H9 (cell line): ENCODE measurements around the gene GDPGP1. TPM values are rescaled to one million over a fixed set of nuclear protein-coding genes. Genes with fewer than 3 reads are reported as not detected.

Experiments used
- DNase-seq: peaks from one replicate; pipeline ENCODE4 v3.0.0-alpha.2; 2017
- H2AFZ ChIP-seq: one replicate; pipeline ENCODE4 v1.6.1; 2013; ENCODE audit warnings: mild to moderate bottlenecking, low read length, control low read depth, moderate library complexity
- H2AK5ac ChIP-seq: 2 replicates; pipeline ENCODE4 v1.6.1; 2013; ENCODE audit warnings: low read length, control low read depth, mixed read lengths; ENCODE audit not compliant: insufficient read length
- H2BK120ac ChIP-seq: one replicate; pipeline ENCODE4 v1.6.1; 2013; ENCODE audit warnings: low read depth, mild to moderate bottlenecking, low read length, control low read depth, inconsistent platforms; ENCODE audit not compliant: poor library complexity, severe bottlenecking
- H2BK12ac ChIP-seq: 2 replicates; pipeline ENCODE4 v1.6.1; 2013; ENCODE audit warnings: low read length, control low read depth, mixed read lengths, low read depth; ENCODE audit not compliant: insufficient read length
- H2BK15ac ChIP-seq: 2 replicates; pipeline ENCODE4 v1.6.1; 2013; ENCODE audit warnings: low read depth, low read length, control low read depth
- H2BK20ac ChIP-seq: one replicate; pipeline ENCODE4 v1.6.1; 2013; ENCODE audit warnings: low read depth, mild to moderate bottlenecking, low read length, control low read depth, inconsistent platforms; ENCODE audit not compliant: poor library complexity, severe bottlenecking
- H2BK5ac ChIP-seq: 2 replicates; pipeline ENCODE4 v1.6.1; 2013; ENCODE audit warnings: low read length, control low read depth, mixed read lengths; ENCODE audit not compliant: insufficient read length
- H3K14ac ChIP-seq: 2 replicates; pipeline ENCODE4 v1.6.1; 2013; ENCODE audit warnings: low read length, control low read depth; ENCODE audit not compliant: insufficient read depth
- H3K18ac ChIP-seq: 2 replicates; pipeline ENCODE4 v1.6.1; 2013; ENCODE audit warnings: low read depth, mild to moderate bottlenecking, mixed read lengths, low read length, control low read depth; ENCODE audit not compliant: insufficient read length
- H3K23ac ChIP-seq: 2 replicates; pipeline ENCODE4 v1.6.1; 2013; ENCODE audit warnings: low read length, control low read depth, mixed read lengths, low read depth; ENCODE audit not compliant: insufficient read length
- H3K23me2 ChIP-seq: 2 replicates; pipeline ENCODE4 v1.6.1; 2013; ENCODE audit warnings: low read depth, mild to moderate bottlenecking, mixed read lengths, low read length, control low read depth; ENCODE audit not compliant: insufficient read length, poor library complexity, severe bottlenecking
- H3K27ac ChIP-seq: 2 replicates; pipeline ENCODE4 v1.5.1; 2013; ENCODE audit warnings: low read length, control low read depth, mixed read lengths, low read depth; ENCODE audit not compliant: insufficient read length
- H3K27me3 ChIP-seq: 2 replicates; pipeline ENCODE4 v1.6.1; 2013; ENCODE audit warnings: low read length, control low read depth, inconsistent platforms; ENCODE audit not compliant: insufficient read depth
- H3K4ac ChIP-seq: 2 replicates; pipeline ENCODE4 v1.6.1; 2013; ENCODE audit warnings: low read depth, mild to moderate bottlenecking, control low read depth, inconsistent platforms, low read length, moderate library complexity
- H3K4me1 ChIP-seq: 2 replicates; pipeline ENCODE4 v1.6.1; 2013; ENCODE audit warnings: low read length, control low read depth, inconsistent platforms; ENCODE audit not compliant: insufficient read depth
- H3K4me2 ChIP-seq: 2 replicates; pipeline ENCODE4 v1.6.1; 2013; ENCODE audit warnings: low read length, control low read depth, mixed read lengths; ENCODE audit not compliant: insufficient read length, insufficient read depth
- H3K56ac ChIP-seq: 2 replicates; pipeline ENCODE4 v1.6.1; 2013; ENCODE audit warnings: low read depth, mild to moderate bottlenecking, mixed read lengths, low read length, control low read depth; ENCODE audit not compliant: insufficient read length
- H3K79me1 ChIP-seq: 2 replicates; pipeline ENCODE4 v1.6.1; 2013; ENCODE audit warnings: low read depth, mild to moderate bottlenecking, moderate library complexity, low read length, control low read depth, inconsistent platforms; ENCODE audit not compliant: insufficient read depth, poor library complexity, severe bottlenecking
- H3K79me2 ChIP-seq: 2 replicates; pipeline ENCODE4 v1.6.1; 2013; ENCODE audit warnings: low read length, control low read depth, inconsistent platforms; ENCODE audit not compliant: insufficient read depth
- H3K9ac ChIP-seq: 2 replicates; pipeline ENCODE4 v1.6.1; 2013; ENCODE audit warnings: low read length, control low read depth, mixed read lengths; ENCODE audit not compliant: insufficient read length; ENCODE audit errors: extremely low read depth
- H3K9me3 ChIP-seq: one replicate; pipeline ENCODE4 v1.6.1; 2013; ENCODE audit warnings: low read depth, low read length, inconsistent platforms; ENCODE audit not compliant: control insufficient read depth
- H3T11ph ChIP-seq: one replicate; pipeline ENCODE4 v1.6.1; 2013; ENCODE audit warnings: mild to moderate bottlenecking, low read length, control low read depth, inconsistent platforms
- H4K20me1 ChIP-seq: one replicate; pipeline ENCODE4 v1.6.1; 2013; ENCODE audit not compliant: control insufficient read depth, insufficient read length, insufficient read depth
- H4K5ac ChIP-seq: 2 replicates; pipeline ENCODE4 v1.6.1; 2013; ENCODE audit warnings: low read depth, mild to moderate bottlenecking, mixed read lengths, low read length, control low read depth; ENCODE audit not compliant: insufficient read length
- H4K8ac ChIP-seq: replicated peaks from 2 replicates; pipeline ENCODE4 v1.6.1; 2013; ENCODE audit warnings: low read length, control low read depth, mixed read lengths, low read depth; ENCODE audit not compliant: insufficient read length
- H4K91ac ChIP-seq: 2 replicates; pipeline ENCODE4 v1.6.1; 2013; ENCODE audit warnings: low read depth, mild to moderate bottlenecking, moderate library complexity, mixed read lengths, low read length, control low read depth; ENCODE audit not compliant: insufficient read length
- H3K27ac Mint-ChIP-seq, 3 experiments: 2 replicates in 2 of 3; 3 replicates in 1 of 3; pipeline ENCODE4 v1.8.0; 2020 to 2021; ENCODE audit warnings: mixed read lengths in 3 of 3, mild to moderate bottlenecking in 1 of 3, moderate library complexity in 1 of 3
- H3K27me3 Mint-ChIP-seq: 2 replicates; pipeline ENCODE4 v1.8.0; 2021; ENCODE audit warnings: low read depth, mild to moderate bottlenecking, moderate library complexity, mixed read lengths
- H3K36me3 Mint-ChIP-seq, 3 experiments: 2 replicates in 2 of 3; 3 replicates in 1 of 3; pipeline ENCODE4 v1.8.0; 2020 to 2021; ENCODE audit warnings: low read depth in 3 of 3, mixed read lengths in 3 of 3; ENCODE audit not compliant: insufficient read depth in 1 of 3
- H3K4me1 Mint-ChIP-seq, 2 experiments: 2 replicates each; pipeline ENCODE4 v1.8.0; 2020; ENCODE audit warnings: mixed read lengths in 2 of 2
- H3K4me3 Mint-ChIP-seq, 2 experiments: 2 replicates in 1 of 2; 3 replicates in 1 of 2; pipeline ENCODE4 v1.8.0; 2020 to 2021; ENCODE audit warnings: mild to moderate bottlenecking in 2 of 2, mixed read lengths in 2 of 2, moderate library complexity in 1 of 2
- H3K9me3 Mint-ChIP-seq, 2 experiments: 2 replicates in 1 of 2; 3 replicates in 1 of 2; pipeline ENCODE4 v1.8.0; 2020; ENCODE audit warnings: mild to moderate bottlenecking in 2 of 2, mixed read lengths in 2 of 2, moderate library complexity in 1 of 2
- CTCF ChIP-seq: fragments of 200-600 bp; sonication (generic); conservative IDR thresholded peaks from 3 replicates; pipeline ENCODE4 v1.8.0; 2021; ENCODE audit warnings: antibody characterized with exemption, mild to moderate bottlenecking
- WGBS: extraction: QIAGEN DNeasy Blood & Tissue Kit; methylation state at CpG from one replicate; pipeline ENCODE4 v1.1.7; 2013; ENCODE audit warnings: missing lambda C conversion rate, low lambda C conversion rate, mixed read lengths; ENCODE audit not compliant: insufficient read length; ENCODE audit errors: extremely low coverage; 5-methylcytosine and 5-hydroxymethylcytosine counted together
- total RNA-seq: library from RNA; stranded (reverse); gene quantifications from 2 replicates; pipeline ENCODE4 v1.2.1, GENCODE V29; 2021

GDPGP1 gene
- total RNA-seq, 1 experiment from 2014 or later = 6.7 TPM

- no peaks in the 10 kb centered on the region for H4K20me1 ChIP-seq
- H2BK12ac ChIP-seq = no peak overlapping the region
- no peaks in the 10 kb centered on the region for H3K27me3 ChIP-seq
- H3K79me2 ChIP-seq = peaks cover 3% of the 10 kb centered on the region; the same call in 1 of the 2 replicates
- no peak overlapping the region for H3K18ac ChIP-seq
- H2BK15ac ChIP-seq = no peak overlapping the region
- Mint-ChIP-seq H3K4me1 (peaks cover 6 to 10% of the 10 kb centered on the region in 2 experiments), H3K36me3 (peaks cover 11 to 20% (median 17%) of the 10 kb centered on the region in 3 experiments; a peak in 5 of 7 replicates), H3K27ac (peak overlapping the region in 1 of 3 experiments; percentile 55; a peak in 3 of 7 replicates), H3K27me3 (no peaks in the 10 kb centered on the region), H3K9me3 (no peaks in the 10 kb centered on the region), H3K4me3 (no peak overlapping the region)
- H4K91ac ChIP-seq = peak overlapping the region; percentile 47
- no peak overlapping the region for H2AK5ac ChIP-seq
- no peaks in the 10 kb centered on the region for H3K79me1 ChIP-seq
- H3K4me1 ChIP-seq = no peaks in the 10 kb centered on the region
- H2BK5ac ChIP-seq = no peak overlapping the region
- H3K4ac ChIP-seq = no peak overlapping the region
- no peak for TF ChIP-seq CTCF
- no CpG with 5 or more reads among the region's 9 CpGs for WGBS
- H3K27ac ChIP-seq = no peak overlapping the region
- no peak overlapping the region for H3K23ac ChIP-seq
- H4K8ac ChIP-seq = no peak overlapping the region
- H4K5ac ChIP-seq = no peak overlapping the region
- no peak for DNase-seq
- H3K56ac ChIP-seq = no peak overlapping the region
- H3K4me2 ChIP-seq = no peak overlapping the region
- no peak overlapping the region for H3K9ac ChIP-seq
- H2BK20ac ChIP-seq = no peak overlapping the region
- H2AFZ ChIP-seq = no peak overlapping the region
- peaks cover 4% of the 10 kb centered on the region for H3K23me2 ChIP-seq
- no peak overlapping the region for H2BK120ac ChIP-seq
- no peak overlapping the region; the same call in 1 of the 2 replicates for H3K14ac ChIP-seq
- no peak overlapping the region for H3T11ph ChIP-seq
- no peaks in the 10 kb centered on the region for H3K9me3 ChIP-seq
These were observed 23.0 kb upstream of the GDPGP1 start for GRCh38 chr15:90211009-90211408.
